ENCODE measurements around the gene ROR2. TPM values are rescaled to one million over a fixed set of nuclear protein-coding genes. Genes with fewer than 3 reads are reported as not detected.

The ROR2 gene
- total RNA-seq, 2 donors from 2014 or later: 37.2 to 43.9 TPM

DNA sequence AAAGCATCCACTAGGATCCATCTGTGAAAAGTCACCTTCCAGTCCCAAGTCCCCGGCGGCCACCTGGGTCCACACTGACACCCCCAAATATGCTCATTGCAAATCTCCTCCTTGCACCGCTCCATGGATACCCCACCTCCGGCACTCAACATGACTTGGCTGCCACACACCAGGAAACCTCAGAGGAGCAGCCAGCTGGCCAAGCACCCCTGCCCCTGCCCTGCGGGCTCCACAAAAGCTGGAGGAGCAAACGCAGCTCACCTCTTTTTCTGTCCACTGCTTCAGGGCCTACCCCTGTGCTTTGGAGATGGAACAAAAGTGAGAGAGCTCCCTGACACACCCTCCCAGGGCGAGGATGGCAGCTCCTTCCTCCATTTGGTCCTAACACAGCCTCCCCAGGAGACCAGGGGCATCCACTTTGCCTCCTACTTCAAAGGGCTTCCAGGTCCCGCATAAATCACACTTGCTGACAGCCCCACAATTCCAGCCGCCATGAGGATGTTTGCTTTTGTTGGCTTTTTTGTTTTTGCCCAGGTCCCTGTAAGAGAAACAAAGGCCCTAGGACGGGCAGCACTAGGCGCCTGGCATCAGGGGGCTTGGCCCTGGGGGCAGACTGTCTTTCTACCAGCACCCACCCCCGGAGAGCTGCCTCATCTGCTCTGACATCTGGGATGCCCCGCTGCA, 14.8 kb downstream of the ROR2 start:
- peaks cover 5% of the 10 kb centered on the region for H3K4me1 ChIP-seq (replicated peaks)
- intact Hi-C loops (cut with DNase I): no loop called here
- H3K4me3 ChIP-seq: no peak overlapping the region
- no peak for DNase-seq (ENCODE audit: low spot score)
- TF ChIP-seq POLR2A (IDR thresholded peaks at IDR 0.05) (no peak), POLR2AphosphoS5 (IDR thresholded peaks at IDR 0.05) (no peak)
- TF ChIP-seq, protein P1, sequence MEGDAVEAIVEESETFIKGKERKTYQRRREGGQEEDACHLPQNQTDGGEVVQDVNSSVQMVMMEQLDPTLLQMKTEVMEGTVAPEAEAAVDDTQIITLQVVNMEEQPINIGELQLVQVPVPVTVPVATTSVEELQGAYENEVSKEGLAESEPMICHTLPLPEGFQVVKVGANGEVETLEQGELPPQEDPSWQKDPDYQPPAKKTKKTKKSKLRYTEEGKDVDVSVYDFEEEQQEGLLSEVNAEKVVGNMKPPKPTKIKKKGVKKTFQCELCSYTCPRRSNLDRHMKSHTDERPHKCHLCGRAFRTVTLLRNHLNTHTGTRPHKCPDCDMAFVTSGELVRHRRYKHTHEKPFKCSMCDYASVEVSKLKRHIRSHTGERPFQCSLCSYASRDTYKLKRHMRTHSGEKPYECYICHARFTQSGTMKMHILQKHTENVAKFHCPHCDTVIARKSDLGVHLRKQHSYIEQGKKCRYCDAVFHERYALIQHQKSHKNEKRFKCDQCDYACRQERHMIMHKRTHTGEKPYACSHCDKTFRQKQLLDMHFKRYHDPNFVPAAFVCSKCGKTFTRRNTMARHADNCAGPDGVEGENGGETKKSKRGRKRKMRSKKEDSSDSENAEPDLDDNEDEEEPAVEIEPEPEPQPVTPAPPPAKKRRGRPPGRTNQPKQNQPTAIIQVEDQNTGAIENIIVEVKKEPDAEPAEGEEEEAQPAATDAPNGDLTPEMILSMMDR (IDR thresholded peaks at IDR 0.05): no peak
- no peaks in the 10 kb centered on the region for H3K9me3 ChIP-seq
- H3K36me3 ChIP-seq: no peaks in the 10 kb centered on the region
- 38% methylated on average over 13 of the region's 13 CpGs for WGBS
- H3K27ac ChIP-seq: peak overlapping the region; percentile 7 to 8
- H3K27me3 ChIP-seq (replicated peaks; ENCODE audit: insufficient read depth): no peaks in the 10 kb centered on the region

DNA sequence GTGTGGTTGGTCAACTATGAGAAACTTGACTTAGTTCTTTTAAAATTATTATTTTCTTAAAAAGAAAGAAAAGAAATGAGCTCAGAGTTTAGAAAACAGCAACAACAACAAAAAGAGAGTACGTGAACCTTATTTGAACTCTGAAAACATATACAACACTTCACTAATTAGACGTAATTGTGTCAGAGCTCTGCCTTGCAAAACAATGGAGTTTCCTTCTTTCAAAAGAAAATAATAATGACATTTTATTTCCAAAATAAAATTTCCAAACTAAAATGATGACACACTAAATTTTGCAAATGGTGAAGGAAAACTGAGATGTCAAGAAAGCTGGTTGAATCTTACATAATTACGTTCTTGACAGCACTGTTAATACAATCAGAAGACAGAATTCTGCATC, 15.4 kb downstream of the ROR2 start:
- Histone ChIP-seq H3K36me3 (no peaks in the 10 kb centered on the region), H3K4me3 (no peak overlapping the region), H3K4me1 (replicated peaks) (peaks cover 5% of the 10 kb centered on the region), H3K27me3 (replicated peaks; ENCODE audit: insufficient read depth) (no peaks in the 10 kb centered on the region), H3K27ac (peak overlapping the region; percentile 7 to 9), H3K9me3 (no peaks in the 10 kb centered on the region)
- TF ChIP-seq, protein P1 (IDR thresholded peaks at IDR 0.05): no peak
- TF ChIP-seq POLR2AphosphoS5 (IDR thresholded peaks at IDR 0.05) (no peak), POLR2A (IDR thresholded peaks at IDR 0.05) (no peak)
- intact Hi-C loops (cut with DNase I): no loop called here
- 46% methylated on average over 3 of the region's 3 CpGs for WGBS
- DNase-seq (ENCODE audit: low spot score): no peak

DNA sequence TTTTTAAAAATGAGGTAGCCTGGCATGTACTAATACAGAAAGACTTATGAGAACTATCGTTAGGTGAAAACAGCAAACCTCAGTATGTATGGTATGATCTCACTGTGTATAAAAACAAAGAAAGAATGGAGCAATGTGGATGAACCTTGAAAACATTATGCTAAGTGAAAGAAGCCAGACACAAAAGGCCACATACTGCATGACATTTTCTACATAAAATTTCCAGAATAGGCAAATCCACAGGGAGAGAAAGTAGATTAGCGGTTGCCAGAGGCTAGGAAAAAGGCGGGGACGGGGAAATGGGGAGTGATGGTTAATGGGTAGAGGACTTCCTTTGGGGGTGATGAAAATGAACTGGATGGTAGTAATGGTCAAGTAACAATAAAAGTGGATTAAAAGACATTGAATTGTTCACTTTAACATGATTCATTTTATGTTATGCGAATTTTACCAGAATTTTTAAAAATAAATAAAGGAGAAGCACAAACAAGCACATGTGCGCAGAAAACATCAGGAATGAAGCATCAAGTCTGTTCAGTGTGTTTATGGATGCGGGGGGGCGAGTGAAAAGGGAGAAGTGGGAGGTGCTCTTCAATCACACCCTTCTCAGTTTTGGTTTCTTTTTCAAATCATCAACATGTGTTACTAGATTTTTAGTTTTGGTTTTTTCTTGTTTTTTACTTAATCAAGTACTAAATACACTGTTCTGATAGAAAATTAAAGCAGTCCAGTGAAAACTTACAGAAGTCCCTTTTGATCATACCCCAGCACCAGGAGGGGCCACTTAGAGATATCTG, 16.3 kb downstream of the ROR2 start:
- DNase-seq (ENCODE audit: low spot score): no peak
- H3K27ac ChIP-seq: peak overlapping the region; percentile 7 to 9
- H3K4me3 ChIP-seq: no peak overlapping the region
- no peak for TF ChIP-seq POLR2AphosphoS5 (IDR thresholded peaks at IDR 0.05)
- TF ChIP-seq POLR2A (IDR thresholded peaks at IDR 0.05): no peak
- TF ChIP-seq, protein P1 (IDR thresholded peaks at IDR 0.05): no peak
- no peaks in the 10 kb centered on the region for H3K36me3 ChIP-seq
- H3K4me1 ChIP-seq (replicated peaks): peaks cover 5% of the 10 kb centered on the region
- H3K27me3 ChIP-seq (replicated peaks; ENCODE audit: insufficient read depth): no peaks in the 10 kb centered on the region
- intact Hi-C loops (cut with DNase I): no loop called here
- WGBS: 81% methylated on average over 8 of the region's 8 CpGs
- H3K9me3 ChIP-seq: no peaks in the 10 kb centered on the region

DNA sequence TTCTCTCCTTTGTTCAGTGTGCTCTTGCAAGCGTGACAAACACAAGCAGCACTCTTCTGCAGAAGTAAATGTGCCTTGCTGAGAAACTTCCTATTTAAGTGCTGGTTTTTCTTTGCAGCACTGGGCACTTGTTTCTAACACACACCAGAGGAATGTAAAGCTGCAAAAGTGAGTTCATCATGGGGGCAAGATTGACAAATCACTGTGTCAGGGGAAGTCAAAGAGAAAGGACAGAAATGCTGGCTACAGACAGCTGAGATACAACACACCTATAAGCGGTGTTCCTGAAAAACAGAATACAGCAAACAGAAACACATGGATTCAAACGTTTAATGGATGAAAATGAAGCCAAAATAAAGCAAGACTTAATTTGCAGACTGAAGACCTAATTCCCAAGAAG, 19.6 kb downstream of the ROR2 start:
- Histone ChIP-seq H3K27ac (no peak overlapping the region), H3K9me3 (no peaks in the 10 kb centered on the region), H3K27me3 (replicated peaks; ENCODE audit: insufficient read depth) (no peaks in the 10 kb centered on the region), H3K36me3 (no peaks in the 10 kb centered on the region), H3K4me3 (no peak overlapping the region), H3K4me1 (replicated peaks) (peaks cover 3% of the 10 kb centered on the region)
- DNase-seq (ENCODE audit: low spot score): no peak
- 88% methylated on average over 3 of the region's 3 CpGs for WGBS
- TF ChIP-seq POLR2A (IDR thresholded peaks at IDR 0.05): no peak
- intact Hi-C loops (cut with DNase I): no loop called here

DNA sequence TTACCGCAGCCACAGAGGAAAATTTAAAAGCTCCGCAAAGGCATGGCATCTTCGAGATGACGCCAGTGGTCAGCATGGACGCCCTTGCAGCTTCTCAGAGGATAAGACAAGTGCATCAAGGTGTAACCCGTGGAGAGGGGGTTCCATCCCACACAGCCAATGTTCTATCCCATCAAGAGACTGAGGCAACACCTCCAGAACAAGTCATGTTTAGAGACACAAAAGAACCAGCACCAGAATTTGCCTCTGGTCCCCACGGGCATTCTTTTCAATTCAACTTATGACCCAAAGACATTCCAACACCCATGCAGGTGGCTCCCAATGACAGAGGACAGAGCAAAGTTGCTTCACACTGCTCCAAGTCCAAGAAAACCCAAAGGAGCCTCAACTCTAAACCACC, 20.7 kb downstream of the ROR2 start:
- Histone ChIP-seq H3K36me3 (no peaks in the 10 kb centered on the region), H3K4me1 (replicated peaks) (no peaks in the 10 kb centered on the region), H3K27ac (no peak overlapping the region), H3K4me3 (no peak overlapping the region), H3K9me3 (no peaks in the 10 kb centered on the region), H3K27me3 (replicated peaks; ENCODE audit: insufficient read depth) (no peaks in the 10 kb centered on the region)
- intact Hi-C loops (cut with DNase I): no loop called here
- WGBS: 88% methylated on average over 7 of the region's 7 CpGs
- no peak for DNase-seq (ENCODE audit: low spot score)
- TF ChIP-seq POLR2A (IDR thresholded peaks at IDR 0.05) (no peak), POLR2AphosphoS5 (IDR thresholded peaks at IDR 0.05) (no peak)
- TF ChIP-seq, protein P1 (IDR thresholded peaks at IDR 0.05): no peak
